OCI-LY7 (cell line): Measurements from ENCODE around the gene CRBN.

ENCODE experiments used
- CTCF ChIP-seq: fragments of 200-600 bp; sonication (generic); conservative IDR thresholded peaks from 2 replicates; pipeline ENCODE4 v1.5.1; 2014; ENCODE audit warnings: mild to moderate bottlenecking, antibody characterized with exemption, low read length, moderate library complexity, mixed read lengths
- EZH2phosphoT487 ChIP-seq: fragments of 200-600 bp; sonication (generic); IDR thresholded peaks from 2 replicates; pipeline ENCODE4 v1.6.1; 2018; ENCODE audit warnings: low read depth, borderline replicate concordance, mild to moderate bottlenecking, mixed run types, antibody characterized with exemption, low read length, moderate library complexity, mixed read lengths

GRCh38 chr3:3134750-3135448 lies 44.6 kb downstream of the CRBN start:
- no peak for TF ChIP-seq CTCF
- TF ChIP-seq EZH2phosphoT487: no peak
